Hippocampal formation (tissue), 2 donors: ENCODE results near the gene MAST2.
"Not testable (repeated sequence)": the region's sequence is repeated elsewhere in the genome, so short reads cannot be mapped to it uniquely, and the experiment has no call there.

Experiments used
- DNase-seq, 2 donors: peaks; one replicate each; lab custom pipeline; 2025; lab: John Stamatoyannopoulos, UW

MAST2 gene

DNA sequence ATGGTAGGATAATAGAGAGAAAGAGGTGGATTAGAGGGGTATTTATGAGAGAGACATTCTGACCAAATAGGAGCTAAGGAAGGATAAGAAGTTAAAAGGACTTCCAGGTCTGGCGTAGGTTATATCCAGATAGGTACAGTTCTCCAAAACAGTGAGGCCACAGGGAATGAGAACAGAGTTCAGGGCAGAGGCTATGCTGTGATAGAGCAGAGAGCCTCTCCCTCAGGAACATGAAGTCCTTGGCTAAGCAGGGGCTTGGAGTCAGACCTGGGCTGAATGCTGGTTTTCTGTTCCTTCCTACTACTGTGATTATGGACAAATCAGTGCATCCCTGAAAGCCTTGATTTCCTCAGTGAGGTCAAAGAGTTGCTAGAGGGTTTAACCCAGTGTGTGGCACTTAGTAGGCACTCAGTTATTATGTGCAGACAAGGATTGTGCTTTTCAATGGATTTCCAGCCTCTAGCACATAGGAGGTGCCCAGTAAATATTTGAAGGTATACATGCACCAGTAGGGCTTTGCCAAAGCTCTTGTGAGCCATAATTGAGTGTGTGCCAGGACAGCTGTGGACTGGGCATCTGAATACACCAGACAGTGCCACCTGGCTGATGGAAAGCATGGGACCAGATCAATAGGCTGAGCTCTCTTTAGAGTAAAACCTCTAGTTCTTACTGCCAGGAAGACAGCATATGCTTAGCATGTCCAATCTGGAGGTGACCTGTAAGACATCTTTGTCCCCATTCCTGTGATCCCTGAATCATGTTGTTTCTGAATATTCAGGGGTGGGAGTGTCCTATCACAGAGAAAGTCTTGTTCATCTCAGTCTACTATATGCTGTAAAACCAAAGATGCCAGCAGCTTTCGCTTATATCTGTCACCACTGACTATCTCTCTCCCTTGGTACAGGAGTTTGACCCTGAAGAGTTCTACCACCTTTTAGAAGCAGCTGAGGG is 217.9 kb downstream of the MAST2 start:
- DNase-seq: no peak

DNA sequence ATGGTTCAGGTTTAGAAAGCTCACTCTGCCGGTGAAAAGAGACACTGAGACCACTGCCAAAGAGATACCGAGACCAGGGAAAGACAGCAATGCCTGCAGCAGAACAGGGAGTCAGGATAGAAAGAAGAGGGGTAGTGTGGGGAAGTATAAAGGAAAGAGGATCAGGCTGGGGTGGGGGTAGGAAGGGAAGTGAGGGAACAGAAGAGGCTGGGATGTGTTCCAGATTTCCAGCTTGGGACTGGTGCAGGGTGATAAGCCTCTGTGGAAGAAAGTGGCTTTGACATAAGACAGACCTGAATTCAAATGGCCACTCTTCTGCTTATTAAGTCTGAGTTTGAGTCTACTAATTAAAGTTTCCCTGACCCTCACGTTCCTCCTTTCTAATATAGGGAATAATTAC is 223.1 kb downstream of the MAST2 start:
- DNase-seq: no peak

DNA sequence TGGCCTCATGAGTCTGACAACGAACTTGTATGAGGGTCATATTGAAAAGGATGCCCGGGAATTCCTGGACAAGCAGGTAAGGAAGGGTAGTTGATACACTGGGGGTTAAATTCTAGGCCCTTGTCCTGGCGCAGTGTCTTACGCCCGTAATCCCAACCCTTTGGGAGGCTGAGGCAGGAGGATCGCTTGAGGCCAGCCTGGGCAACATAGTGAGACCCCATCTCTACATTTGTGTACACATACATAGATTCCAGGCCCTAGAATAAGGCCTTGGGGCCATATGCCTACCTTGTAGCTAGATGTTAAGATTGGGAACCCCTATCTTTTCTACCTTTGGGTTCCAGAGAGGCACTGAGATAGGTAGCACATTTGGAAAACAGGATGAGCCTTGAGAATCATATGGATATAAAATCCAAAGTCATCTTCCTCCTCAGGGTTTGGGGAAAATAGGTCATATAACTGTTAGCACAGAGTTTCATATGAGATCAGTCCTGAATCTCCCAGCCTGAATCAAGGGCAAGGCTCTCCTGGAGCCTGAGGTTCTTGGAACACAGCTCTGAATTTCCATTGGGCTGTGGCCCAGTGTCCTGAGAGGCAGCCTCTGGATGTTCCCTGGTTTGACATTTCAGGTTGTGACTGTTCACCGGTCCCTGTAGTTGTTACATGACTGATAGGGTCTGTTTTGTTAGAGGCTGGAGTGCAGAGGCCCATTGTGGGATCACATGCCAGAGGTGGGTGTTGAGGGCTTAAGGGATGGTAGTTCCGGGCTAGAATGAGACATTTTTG is 224.6 kb downstream of the MAST2 start:
- DNase-seq: no peak

DNA sequence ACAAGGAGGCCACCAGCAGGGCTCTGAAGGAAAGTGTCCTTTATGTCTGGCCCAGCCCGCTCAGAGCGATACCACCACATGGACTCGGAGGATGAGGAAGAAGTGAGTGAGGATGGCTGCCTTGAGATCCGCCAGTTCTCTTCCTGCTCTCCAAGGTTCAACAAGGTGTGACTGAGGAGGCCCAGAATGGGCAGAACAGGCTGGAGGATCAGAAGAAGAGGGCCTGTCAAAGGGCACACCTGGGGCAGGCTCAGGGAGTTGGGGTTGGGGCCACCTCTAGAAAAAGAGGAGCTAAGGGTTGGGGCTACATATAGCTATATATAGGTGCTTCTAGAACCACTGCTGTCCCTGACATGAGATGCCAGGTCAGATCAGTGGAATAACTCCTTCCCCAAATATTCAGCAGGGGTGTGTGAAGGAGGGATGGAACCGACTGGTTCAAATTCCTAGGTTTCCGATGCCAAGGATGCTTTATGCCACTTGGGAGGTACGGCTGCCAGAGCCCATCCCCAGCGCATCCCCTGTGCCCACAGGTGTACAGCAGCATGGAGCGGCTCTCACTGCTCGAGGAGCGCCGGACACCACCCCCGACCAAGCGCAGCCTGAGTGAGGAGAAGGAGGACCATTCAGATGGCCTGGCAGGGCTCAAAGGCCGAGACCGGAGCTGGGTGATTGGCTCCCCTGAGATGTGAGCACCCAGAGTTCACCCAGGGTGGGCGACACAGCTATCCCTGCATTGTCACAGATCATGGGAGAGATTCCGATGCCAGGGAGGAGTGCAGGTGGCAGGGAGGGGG is 226.9 kb downstream of the MAST2 start:
- DNase-seq: no peak

GRCh38 chr1:46030876-46031660 is 227.7 kb downstream of the MAST2 start:
- no peak for DNase-seq

DNA sequence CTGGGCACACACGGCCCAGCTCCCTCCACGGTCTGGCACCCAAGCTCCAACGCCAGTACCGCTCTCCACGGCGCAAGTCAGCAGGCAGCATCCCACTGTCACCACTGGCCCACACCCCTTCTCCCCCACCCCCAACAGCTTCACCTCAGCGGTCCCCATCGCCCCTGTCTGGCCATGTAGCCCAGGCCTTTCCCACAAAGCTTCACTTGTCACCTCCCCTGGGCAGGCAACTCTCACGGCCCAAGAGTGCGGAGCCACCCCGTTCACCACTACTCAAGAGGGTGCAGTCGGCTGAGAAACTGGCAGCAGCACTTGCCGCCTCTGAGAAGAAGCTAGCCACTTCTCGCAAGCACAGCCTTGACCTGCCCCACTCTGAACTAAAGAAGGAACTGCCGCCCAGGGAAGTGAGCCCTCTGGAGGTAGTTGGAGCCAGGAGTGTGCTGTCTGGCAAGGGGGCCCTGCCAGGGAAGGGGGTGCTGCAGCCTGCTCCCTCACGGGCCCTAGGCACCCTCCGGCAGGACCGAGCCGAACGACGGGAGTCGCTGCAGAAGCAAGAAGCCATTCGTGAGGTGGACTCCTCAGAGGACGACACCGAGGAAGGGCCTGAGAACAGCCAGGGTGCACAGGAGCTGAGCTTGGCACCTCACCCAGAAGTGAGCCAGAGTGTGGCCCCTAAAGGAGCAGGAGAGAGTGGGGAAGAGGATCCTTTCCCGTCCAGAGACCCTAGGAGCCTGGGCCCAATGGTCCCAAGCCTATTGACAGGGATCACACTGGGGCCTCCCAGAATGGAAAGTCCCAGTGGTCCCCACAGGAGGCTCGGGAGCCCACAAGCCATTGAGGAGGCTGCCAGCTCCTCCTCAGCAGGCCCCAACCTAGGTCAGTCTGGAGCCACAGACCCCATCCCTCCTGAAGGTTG is 231.4 kb downstream of the MAST2 start:
- no peak for DNase-seq

DNA sequence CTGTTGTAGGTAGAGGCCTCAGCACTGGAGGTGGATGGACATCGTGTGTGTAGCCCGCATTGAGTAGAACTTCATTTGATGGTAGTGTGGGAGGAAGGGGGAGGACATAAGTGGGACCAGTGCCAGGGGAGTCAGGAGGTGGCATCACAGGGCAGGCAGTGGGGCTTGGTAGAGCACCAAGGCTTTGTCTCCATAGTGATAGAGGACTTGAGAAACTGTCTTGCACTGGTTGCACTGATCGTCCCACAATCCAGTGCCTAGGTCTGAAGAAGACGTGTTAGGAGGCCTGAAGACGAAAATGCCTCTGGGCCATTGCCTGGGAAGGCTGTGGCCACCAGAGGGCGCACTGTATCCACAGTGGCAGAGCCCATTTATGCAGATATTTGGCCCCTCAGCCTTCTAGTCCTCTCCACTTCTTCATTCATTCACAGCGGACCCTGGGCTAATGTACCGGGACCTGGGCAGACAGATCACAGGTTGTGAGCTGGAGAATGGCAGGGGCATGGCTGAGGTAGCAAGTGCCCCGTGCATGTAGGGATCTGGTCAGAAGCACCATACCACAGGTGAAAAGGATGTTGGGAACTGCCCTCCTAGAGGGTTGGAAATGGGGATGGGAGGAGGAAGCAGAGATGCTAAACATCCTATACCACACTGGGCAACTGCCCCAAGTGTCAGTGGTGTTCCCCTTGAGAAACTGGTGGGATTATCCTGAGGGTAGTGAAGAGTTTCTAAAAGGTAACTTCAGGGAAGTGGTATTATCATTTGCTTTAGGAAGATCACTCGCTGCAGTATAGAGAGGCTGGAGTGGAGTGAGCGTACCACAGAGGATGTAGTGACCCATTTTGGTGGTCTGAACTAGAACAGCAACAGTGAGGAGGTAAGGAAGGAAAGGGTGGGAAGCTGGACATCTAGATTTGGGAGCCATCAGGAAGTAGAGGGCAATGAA is 233.8 kb downstream of the MAST2 start:
- peak; percentile 60 to 77 for DNase-seq

- no peak for DNase-seq
Observed at GRCh38 chr1:46039571-46040052, 236.2 kb downstream of the MAST2 start.

- DNase-seq: no peak
Observed at GRCh38 chr1:46041551-46041950, 238.1 kb downstream of the MAST2 start.

DNA sequence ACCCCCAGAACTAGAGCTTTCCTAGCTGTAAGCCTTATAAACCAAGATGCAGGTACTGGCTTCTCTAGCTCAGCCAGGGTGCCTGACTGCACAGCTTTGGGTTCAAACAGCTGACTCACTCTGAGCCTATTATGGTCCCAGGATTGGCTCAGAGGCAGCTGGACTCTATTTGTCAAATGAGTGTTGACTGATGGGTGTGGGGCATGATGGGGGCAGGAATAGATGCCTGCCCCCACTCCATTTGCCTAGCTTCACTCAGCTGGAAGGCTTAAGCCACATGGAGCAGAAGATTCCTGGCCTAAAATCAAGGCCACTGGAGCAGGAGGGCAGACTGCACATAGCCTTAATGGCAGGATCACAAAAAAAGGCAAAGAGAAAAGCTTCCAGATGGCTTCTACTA is 238.6 kb downstream of the MAST2 start:
- DNase-seq: no peak

DNA sequence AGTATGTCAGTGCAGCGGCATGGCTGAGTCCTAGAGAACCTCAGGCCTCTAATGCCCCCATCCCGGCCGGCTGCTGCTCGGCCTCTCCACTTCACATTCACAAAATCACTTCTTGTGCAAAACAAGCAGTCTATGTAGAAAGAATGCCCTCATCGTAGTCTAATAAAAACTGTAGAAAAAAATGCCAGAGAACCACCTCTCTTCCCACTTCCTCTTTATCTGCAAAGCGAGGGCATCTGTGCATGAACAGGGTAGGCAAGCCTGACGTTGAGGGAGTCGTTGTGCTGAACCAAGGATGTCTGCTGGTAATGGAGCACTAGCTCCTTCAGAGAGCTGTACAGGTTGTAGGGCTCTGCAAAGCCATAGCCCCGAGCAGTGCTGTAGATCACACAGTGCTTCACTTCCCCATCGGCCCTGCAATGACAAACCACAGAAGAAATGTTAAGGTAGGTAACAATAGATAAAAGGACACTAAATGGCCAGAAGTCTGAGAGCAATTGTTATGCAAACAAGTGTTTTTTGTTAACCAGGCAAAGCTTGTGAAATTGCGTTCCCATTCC is 240.1 kb downstream of the MAST2 start:
- DNase-seq: no peak

- no peak for DNase-seq
Observed at GRCh38 chr1:46044116-46044515, 240.7 kb downstream of the MAST2 start.

- no peak for DNase-seq
Observed at GRCh38 chr1:46053734-46054133, 250.3 kb downstream of the MAST2 start.

GRCh38 chr1:46056325-46056724 is 252.9 kb downstream of the MAST2 start:
- DNase-seq: no peak

DNA sequence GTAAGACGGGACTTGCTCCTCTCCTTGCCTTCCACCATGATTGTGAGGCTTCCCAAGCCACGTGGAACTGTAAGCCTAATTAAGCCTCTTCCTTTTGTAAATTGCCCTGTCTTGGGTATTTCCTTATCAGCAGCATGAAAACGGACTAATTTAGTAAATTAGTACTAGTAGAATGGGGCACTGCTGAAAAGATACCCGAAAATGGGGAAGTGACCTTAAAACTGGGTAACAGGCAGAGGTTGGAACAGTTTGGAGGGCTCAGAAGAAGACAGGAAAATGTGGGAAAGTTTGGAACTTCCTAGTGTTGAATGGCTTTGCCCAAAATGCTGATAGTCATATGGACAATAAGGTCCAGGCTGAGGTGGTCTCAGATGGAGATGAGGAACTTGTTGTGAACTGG is 253.8 kb downstream of the MAST2 start:
- not testable (repeated sequence) for DNase-seq

GRCh38 chr1:46057781-46058180 is 254.4 kb downstream of the MAST2 start:
- no peak for DNase-seq

DNA sequence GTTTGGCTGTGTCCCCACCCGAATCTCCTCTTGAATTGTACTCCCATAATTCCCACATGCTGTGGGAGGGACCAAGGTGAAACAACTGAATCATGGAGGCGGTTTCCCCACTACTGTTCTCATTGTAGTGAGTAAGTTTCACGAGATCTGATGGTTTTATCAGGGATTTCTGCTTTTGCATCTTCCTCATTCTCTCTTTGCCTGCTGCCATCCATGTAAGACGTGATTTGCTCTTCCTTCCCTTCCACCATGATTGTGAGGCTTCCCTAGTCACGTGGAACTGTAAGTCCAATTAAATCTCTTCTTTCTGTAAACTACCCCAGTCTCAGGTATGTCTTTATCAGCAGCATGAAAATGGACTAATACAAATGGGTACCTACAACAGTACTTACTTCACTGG is 255.5 kb downstream of the MAST2 start:
- no peak for DNase-seq

DNA sequence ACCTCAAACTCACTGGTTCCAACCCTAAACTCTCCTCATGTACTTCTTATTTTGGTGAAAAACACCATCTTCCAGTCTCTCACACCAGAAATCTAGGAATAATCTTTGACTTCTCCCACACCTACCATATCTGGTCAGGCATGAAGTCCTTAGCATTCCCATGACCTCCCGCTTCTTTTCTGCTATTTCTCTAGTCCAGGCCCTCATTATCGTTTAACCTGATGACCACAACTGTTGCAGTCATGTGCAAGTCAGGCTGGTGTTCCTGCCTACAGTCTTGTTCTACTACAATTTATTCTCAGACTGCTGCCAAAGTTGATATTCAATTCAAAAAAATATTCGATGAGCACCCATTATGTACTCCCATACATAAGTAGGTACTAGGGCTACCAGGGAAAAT is 257.7 kb downstream of the MAST2 start:
- DNase-seq: no peak
